ENCODE measurements around the gene LAIR1. TPM values are rescaled to one million over a fixed set of nuclear protein-coding genes. Genes with fewer than 3 reads are reported as not detected.

Gene LAIR1
- polyA plus RNA-seq, 6 donors from 2014 or later, result 129 to 246 (median 160) TPM

Other genes starting within 250 kb of the LAIR1 start
- gene TFPT, start 249.3 kb downstream of the LAIR1 start, polyA plus RNA-seq (ENCODE audit: low read depth in 6 of 6), result 10 to 100 TPM in 2 of 6 donors, 1 to 10 TPM in 4; 7.2 to 11.6 (median 9.2) TPM
- gene PRPF31, start 249.2 kb downstream of the LAIR1 start, polyA plus RNA-seq (ENCODE audit: low read depth in 6 of 6), result 10 to 100 TPM; 59.3 to 83.7 (median 62.6) TPM
- gene CNOT3, start 227.2 kb downstream of the LAIR1 start, polyA plus RNA-seq (ENCODE audit: low read depth in 6 of 6), result 10 to 100 TPM in 1 of 6 donors, 1 to 10 TPM in 5; 2.7 to 12.9 (median 6.9) TPM
- 10 to 100 TPM in 5 of 6 donors, 1 to 10 TPM in 1; 9.3 to 15.3 (median 12.0) TPM for gene LENG1, start 205.2 kb downstream of the LAIR1 start, polyA plus RNA-seq (ENCODE audit: low read depth in 6 of 6)
- gene TMC4, start 191.8 kb downstream of the LAIR1 start, polyA plus RNA-seq (ENCODE audit: low read depth in 6 of 6), result not detected
- 10 to 100 TPM in 4 of 6 donors, 1 to 10 TPM in 2; 7.0 to 13.5 (median 11.3) TPM for gene MBOAT7, start 175.4 kb downstream of the LAIR1 start, polyA plus RNA-seq (ENCODE audit: low read depth in 6 of 6)
- gene TSEN34, start 173.6 kb downstream of the LAIR1 start, polyA plus RNA-seq (ENCODE audit: low read depth in 6 of 6), result 10 to 100 TPM; 22.3 to 40.0 (median 32.1) TPM
- 1,000 to 10,000 TPM in 3 of 6 donors, 100 to 1,000 TPM in 3; 849 to 1,278 (median 1,006) TPM for gene RPS9, start 164.1 kb downstream of the LAIR1 start, polyA plus RNA-seq (ENCODE audit: low read depth in 6 of 6)
- gene LILRB3, start 141.9 kb downstream of the LAIR1 start, polyA plus RNA-seq (ENCODE audit: low read depth in 6 of 6), result 1 to 10 TPM in 1 of 6 donors, under 1 TPM in 5; 0.29 to 4.6 (median 0.39) TPM
- 1 to 10 TPM in 1 of 6 donors, under 1 TPM in 2, not detected in 3; 0.18 to 1.5 (median 0.66) TPM for gene LILRA6, start 122.1 kb downstream of the LAIR1 start, polyA plus RNA-seq (ENCODE audit: low read depth in 6 of 6)
- not detected for gene LILRB5, start 107.7 kb downstream of the LAIR1 start, polyA plus RNA-seq (ENCODE audit: low read depth in 6 of 6)
- 1 to 10 TPM in 2 of 6 donors, under 1 TPM in 3, not detected in 1; 0.36 to 1.6 (median 0.76) TPM for gene LILRB2, start 83.8 kb downstream of the LAIR1 start, polyA plus RNA-seq (ENCODE audit: low read depth in 6 of 6)
- 1 to 10 TPM in 1 of 6 donors, under 1 TPM in 3, not detected in 2; 0.29 to 1.1 (median 0.76) TPM for gene LILRA5, start 51.8 kb downstream of the LAIR1 start, polyA plus RNA-seq (ENCODE audit: low read depth in 6 of 6)
- gene LILRA4, start 25.8 kb downstream of the LAIR1 start, polyA plus RNA-seq (ENCODE audit: low read depth in 6 of 6), result 10 to 100 TPM in 3 of 6 donors, 1 to 10 TPM in 3; 7.1 to 25.7 (median 10.3) TPM
- under 1 TPM in 3 of 6 donors, not detected in 3; 0.06 to 0.09 (median 0.08) TPM for gene TTYH1, start 50.5 kb upstream of the LAIR1 start, polyA plus RNA-seq (ENCODE audit: low read depth in 6 of 6)
- 10 to 100 TPM in 2 of 6 donors, 1 to 10 TPM in 4; 4.0 to 17.4 (median 8.6) TPM for gene LENG8, start 84.3 kb upstream of the LAIR1 start, polyA plus RNA-seq (ENCODE audit: low read depth in 6 of 6)
- under 1 TPM in 5 of 6 donors, not detected in 1; 0.20 to 0.62 (median 0.31) TPM for gene LENG9, start 98.8 kb upstream of the LAIR1 start, polyA plus RNA-seq (ENCODE audit: low read depth in 6 of 6)
- gene CDC42EP5, start 108.4 kb upstream of the LAIR1 start, polyA plus RNA-seq (ENCODE audit: low read depth in 6 of 6), result not detected
- under 1 TPM in 3 of 6 donors, not detected in 3; 0.55 to 0.93 (median 0.66) TPM for gene LAIR2, start 137.9 kb upstream of the LAIR1 start, polyA plus RNA-seq (ENCODE audit: low read depth in 6 of 6)
- gene LILRA2, start 208.9 kb upstream of the LAIR1 start, polyA plus RNA-seq (ENCODE audit: low read depth in 6 of 6), result 1 to 10 TPM; 1.4 to 9.2 (median 2.9) TPM
- gene LILRA1, start 228.7 kb upstream of the LAIR1 start, polyA plus RNA-seq (ENCODE audit: low read depth in 6 of 6), result 1 to 10 TPM in 1 of 6 donors, under 1 TPM in 4, not detected in 1; 0.35 to 1.4 (median 0.41) TPM

All from naive B cell (primary cell).